BLaER1 treated with 17β-estradiol and CSF1 and Interleukin-3, amounts not matched to agents 10 nM and 100 nM (cell line): ENCODE data around the gene CRELD2.

ENCODE experiments used
- H3K27ac ChIP-seq, 11 experiments: shearing (Covaris generic); formaldehyde crosslinking; 2 replicates each; pipeline ENCODE4 v1.8.1; 2022
- H3K27me3 ChIP-seq, 11 experiments: shearing (Covaris generic); formaldehyde crosslinking; 2 replicates each; pipeline ENCODE4 v1.8.1; 2022
- H3K36me3 ChIP-seq, 11 experiments: shearing (Covaris generic); formaldehyde crosslinking; 2 replicates each; pipeline ENCODE4 v1.8.1; 2022
- H3K4me1 ChIP-seq, 10 experiments: shearing (Covaris generic); formaldehyde crosslinking; 2 replicates each; pipeline ENCODE4 v1.8.1; 2022
- H3K4me2 ChIP-seq, 11 experiments: shearing (Covaris generic); formaldehyde crosslinking; 2 replicates each; pipeline ENCODE4 v1.8.1; 2022
- H3K4me3 ChIP-seq, 10 experiments: shearing (Covaris generic); formaldehyde crosslinking; 2 replicates each; pipeline ENCODE4 v1.8.1; 2022
- H3K9ac ChIP-seq, 11 experiments: shearing (Covaris generic); formaldehyde crosslinking; 2 replicates each; pipeline ENCODE4 v1.8.1; 2022
- H3K9me3 ChIP-seq, 11 experiments: shearing (Covaris generic); formaldehyde crosslinking; replicated peaks in 1 of 11; 2 replicates each; pipeline ENCODE4 v1.8.1; 2022
- H4K20me1 ChIP-seq, 11 experiments: shearing (Covaris generic); formaldehyde crosslinking; 2 replicates each; pipeline ENCODE4 v1.8.1; 2022
- Cebpa-rat ChIP-seq, 11 experiments: shearing (Covaris generic); IDR thresholded peaks; 2 replicates each; pipeline ENCODE4 v1.8.1; 2022

CRELD2 gene

DNA sequence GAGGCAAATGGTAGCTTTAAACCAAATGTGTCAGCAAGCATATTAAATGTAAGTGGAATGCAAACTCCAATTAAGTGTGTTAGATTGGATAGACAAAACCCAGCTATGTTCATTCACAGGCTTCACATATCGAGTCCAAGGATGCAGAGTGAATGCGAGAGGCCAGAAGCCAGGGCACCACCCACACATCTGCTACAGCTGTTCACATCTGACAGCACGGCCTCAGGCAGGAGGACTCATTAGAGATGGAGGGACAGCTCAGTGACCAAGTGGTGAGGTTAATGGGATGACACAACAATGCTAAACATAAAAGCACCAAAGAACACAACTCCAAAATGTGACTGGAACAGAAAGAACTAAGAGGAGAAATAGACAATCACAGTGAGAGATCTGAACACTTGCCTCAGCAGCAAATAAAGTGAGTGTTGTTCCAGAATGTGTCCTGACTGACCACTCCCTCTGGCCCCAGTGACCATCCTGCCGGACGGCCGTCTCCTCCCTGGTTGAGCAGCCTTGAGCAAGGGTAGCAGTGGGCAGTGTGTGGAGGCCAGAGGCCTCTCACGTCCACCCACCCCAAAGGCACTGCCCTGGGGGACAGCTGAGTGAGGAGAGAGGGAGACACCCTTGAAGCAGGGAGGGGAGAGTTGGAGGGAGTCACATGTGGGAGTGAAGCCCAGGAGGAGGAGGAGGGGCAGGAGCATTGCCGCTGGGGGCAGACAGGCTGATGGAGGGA is 23.9 kb upstream of the CRELD2 start:
- Histone ChIP-seq H3K36me3 (peaks cover 48 to 97% (median 81%) of the 10 kb centered on the region in 11 experiments), H3K4me3 (no peak overlapping the region), H3K4me1 (no peaks in the 10 kb centered on the region), H4K20me1 (peaks cover 4 to 95% (median 41%) of the 10 kb centered on the region in 11 experiments; a peak in 19 of 22 replicates), H3K4me2 (no peak overlapping the region), H3K9me3 (peaks cover 16 to 41% (median 24%) of the 10 kb centered on the region in 11 experiments), H3K9ac (no peak overlapping the region), H3K27me3 (no peaks in the 10 kb centered on the region), H3K27ac (no peak overlapping the region)
- no peak for TF ChIP-seq Cebpa-rat (IDR thresholded peaks at IDR 0.05)

DNA sequence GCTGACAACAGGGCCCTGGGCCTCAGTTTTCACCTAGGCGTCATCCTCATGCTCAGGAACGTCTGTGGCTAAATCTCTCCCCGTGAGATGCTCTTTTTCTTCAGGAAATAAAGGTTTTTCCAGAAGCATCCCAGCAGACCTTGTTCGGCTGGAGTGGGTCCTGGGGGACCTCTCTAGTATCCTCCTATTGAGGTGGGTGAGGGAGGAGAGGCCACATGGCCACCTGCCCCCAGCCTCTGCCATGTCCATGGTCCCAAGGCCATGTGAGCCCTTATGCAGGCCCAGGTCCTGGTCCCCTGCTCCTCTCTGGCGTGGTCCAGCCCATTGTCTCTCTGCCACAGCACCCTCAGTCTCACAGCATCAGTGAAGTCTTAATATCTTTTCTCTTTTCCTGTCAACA is 22.2 kb upstream of the CRELD2 start:
- Histone ChIP-seq H3K9me3 (peaks cover 0 to 24% (median 7%) of the 10 kb centered on the region in 11 experiments; a peak in 14 of 22 replicates), H3K27me3 (no peaks in the 10 kb centered on the region), H3K4me1 (no peaks in the 10 kb centered on the region), H3K4me3 (no peak overlapping the region), H3K36me3 (peaks cover 43 to 97% (median 81%) of the 10 kb centered on the region in 11 experiments), H3K27ac (no peak overlapping the region), H4K20me1 (peaks cover 4 to 95% (median 53%) of the 10 kb centered on the region in 11 experiments; a peak in 20 of 22 replicates), H3K9ac (no peak overlapping the region), H3K4me2 (no peak overlapping the region)
- TF ChIP-seq Cebpa-rat (IDR thresholded peaks at IDR 0.05): no peak

DNA sequence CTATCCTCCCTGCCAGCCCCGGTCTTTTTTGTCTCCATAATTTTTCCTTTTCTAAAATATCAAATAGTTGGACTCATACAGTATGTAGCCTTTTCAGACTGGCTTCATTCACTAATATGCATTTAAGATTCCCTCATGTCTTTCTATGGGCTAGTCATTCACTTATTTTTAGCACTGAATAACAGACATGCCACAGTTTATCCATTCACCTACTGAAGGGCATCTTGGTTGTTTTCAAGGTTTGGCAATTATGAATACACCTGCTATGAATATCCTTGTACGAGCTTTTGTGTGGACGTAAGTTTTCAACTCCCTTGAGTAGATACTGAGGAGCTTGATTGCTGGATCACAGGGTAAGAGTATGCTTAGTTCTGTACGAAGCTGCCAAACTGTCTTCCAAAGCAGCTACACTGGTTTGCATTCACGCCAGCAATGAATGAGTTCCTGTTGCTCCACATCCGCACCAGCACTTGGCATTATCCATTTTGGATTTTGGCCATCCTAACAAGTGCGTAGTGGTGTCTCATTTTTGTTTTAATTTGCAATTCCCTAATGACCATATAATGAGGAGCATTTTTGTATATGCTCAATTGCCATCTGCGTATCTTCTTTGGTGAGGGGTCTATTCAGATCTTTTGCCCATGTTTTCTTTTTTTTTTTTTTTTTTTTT is 21.3 kb upstream of the CRELD2 start:
- no peaks in the 10 kb centered on the region for H3K27me3 ChIP-seq
- peaks cover 4 to 95% (median 59%) of the 10 kb centered on the region in 11 experiments; a peak in 20 of 22 replicates for H4K20me1 ChIP-seq
- H3K36me3 ChIP-seq: peaks cover 44 to 97% (median 81%) of the 10 kb centered on the region in 11 experiments
- H3K9ac ChIP-seq: no peak overlapping the region
- no peak overlapping the region for H3K27ac ChIP-seq
- no peak overlapping the region for H3K4me3 ChIP-seq
- TF ChIP-seq Cebpa-rat (IDR thresholded peaks at IDR 0.05): no peak
- no peaks in the 10 kb centered on the region for H3K4me1 ChIP-seq
- H3K4me2 ChIP-seq: no peak overlapping the region
- peaks cover 0 to 32% (median 10%) of the 10 kb centered on the region in 11 experiments; a peak in 15 of 22 replicates for H3K9me3 ChIP-seq

DNA sequence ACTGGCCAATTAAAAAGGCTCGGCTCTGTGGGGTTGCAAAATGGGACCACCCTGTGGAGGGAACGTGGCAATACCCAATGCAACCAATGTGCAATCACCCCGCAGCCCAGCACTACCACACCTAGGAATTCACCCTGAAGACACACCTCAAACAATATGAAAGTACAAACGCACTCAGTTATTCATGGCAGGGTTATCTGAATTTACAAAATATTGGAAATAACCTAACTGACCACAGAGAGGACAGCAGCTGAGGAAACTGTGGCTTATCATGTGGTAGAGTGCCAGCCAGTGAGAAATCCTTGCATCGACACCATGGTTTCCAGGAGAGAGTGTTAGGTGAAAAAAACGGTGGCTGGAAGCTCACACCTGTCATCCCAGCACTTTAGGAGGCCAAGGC is 18.9 kb upstream of the CRELD2 start:
- H4K20me1 ChIP-seq: peaks cover 0 to 97% (median 65%) of the 10 kb centered on the region in 11 experiments; a peak in 20 of 22 replicates
- H3K4me1 ChIP-seq: no peaks in the 10 kb centered on the region
- no peak overlapping the region for H3K27ac ChIP-seq
- H3K4me2 ChIP-seq: no peak overlapping the region
- H3K4me3 ChIP-seq: no peak overlapping the region
- H3K9me3 ChIP-seq: peaks cover 0 to 18% (median 3%) of the 10 kb centered on the region in 11 experiments; a peak in 15 of 22 replicates
- H3K27me3 ChIP-seq: no peaks in the 10 kb centered on the region
- H3K9ac ChIP-seq: no peak overlapping the region
- no peak for TF ChIP-seq Cebpa-rat (IDR thresholded peaks at IDR 0.05)
- peaks cover 42 to 97% (median 77%) of the 10 kb centered on the region in 11 experiments for H3K36me3 ChIP-seq

DNA sequence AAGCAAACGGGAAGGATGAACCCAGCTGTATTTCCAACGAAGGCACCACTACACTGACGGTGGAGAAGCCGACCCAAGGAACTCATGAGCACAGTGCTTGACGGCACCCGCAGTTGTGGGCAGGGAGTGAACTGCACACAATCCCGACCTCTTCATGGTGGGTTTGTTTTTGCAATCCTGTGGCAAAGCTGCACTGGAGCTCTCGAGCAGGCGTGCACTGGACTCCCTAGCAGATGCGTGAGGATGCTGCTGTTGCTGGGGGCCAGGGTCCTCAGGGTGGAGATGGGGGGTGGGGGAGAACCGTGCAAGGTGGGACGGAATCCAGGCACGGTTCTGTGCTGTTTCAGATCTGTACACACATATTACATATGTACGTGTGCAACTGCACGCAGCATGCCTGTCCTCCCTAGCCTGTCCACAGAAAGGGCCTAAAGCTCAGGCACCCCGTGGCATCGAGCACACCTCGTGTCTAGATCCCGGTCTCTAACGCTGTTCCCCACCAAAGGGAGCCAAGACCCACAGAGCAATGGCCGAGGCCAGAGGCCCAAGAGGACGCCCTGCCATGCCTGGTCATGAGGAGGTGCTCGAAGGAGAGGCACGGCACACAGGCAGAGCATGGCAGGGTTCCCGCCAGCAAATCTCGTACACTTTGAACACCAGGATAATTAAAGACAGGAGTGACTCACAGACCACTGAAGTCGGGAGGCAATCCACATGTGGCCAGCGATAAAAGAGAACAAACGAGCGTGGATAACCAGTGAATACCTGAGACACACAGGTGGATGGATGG is 17.8 kb upstream of the CRELD2 start:
- peaks cover 2 to 96% (median 63%) of the 10 kb centered on the region in 11 experiments; a peak in 21 of 22 replicates for H4K20me1 ChIP-seq
- no peak overlapping the region for H3K27ac ChIP-seq
- TF ChIP-seq Cebpa-rat (IDR thresholded peaks at IDR 0.05): no peak
- H3K4me3 ChIP-seq: no peak overlapping the region
- H3K9me3 ChIP-seq: peaks cover 0 to 18% (median 0%) of the 10 kb centered on the region in 11 experiments; a peak in 9 of 22 replicates
- H3K4me2 ChIP-seq: no peak overlapping the region
- H3K27me3 ChIP-seq: no peaks in the 10 kb centered on the region
- peaks cover 44 to 99% (median 82%) of the 10 kb centered on the region in 11 experiments for H3K36me3 ChIP-seq
- no peaks in the 10 kb centered on the region for H3K4me1 ChIP-seq
- H3K9ac ChIP-seq: no peak overlapping the region

DNA sequence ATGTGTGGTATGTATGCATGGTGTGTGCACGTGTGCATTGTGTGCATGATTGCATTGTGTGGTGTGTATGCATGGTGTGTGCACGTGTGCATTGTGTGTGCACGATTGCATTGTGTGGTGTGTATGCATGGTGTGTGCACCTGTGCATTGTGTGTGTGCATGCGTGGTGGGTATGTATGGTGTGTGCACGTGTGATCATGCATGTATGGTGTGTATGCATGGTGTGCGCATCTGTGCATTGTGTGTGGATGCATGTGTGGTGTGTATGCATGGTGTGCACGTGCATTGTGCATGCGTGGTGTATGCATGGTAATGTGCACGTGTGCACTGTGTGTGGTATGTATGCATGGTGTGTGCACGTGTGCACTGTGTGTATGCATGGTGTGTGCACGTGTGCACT is 17.0 kb upstream of the CRELD2 start:
- no peak for TF ChIP-seq Cebpa-rat (IDR thresholded peaks at IDR 0.05)
- H3K4me2 ChIP-seq: no peak overlapping the region
- H3K9me3 ChIP-seq: peaks cover 0 to 18% (median 0%) of the 10 kb centered on the region in 11 experiments; a peak in 9 of 22 replicates
- no peaks in the 10 kb centered on the region for H3K27me3 ChIP-seq
- H3K9ac ChIP-seq: no peak overlapping the region
- no peak overlapping the region for H3K27ac ChIP-seq
- peaks cover 10 to 96% (median 63%) of the 10 kb centered on the region in 11 experiments; a peak in 20 of 22 replicates for H4K20me1 ChIP-seq
- peaks cover 52 to 98% (median 85%) of the 10 kb centered on the region in 11 experiments for H3K36me3 ChIP-seq
- no peaks in the 10 kb centered on the region for H3K4me1 ChIP-seq
- no peak overlapping the region for H3K4me3 ChIP-seq

DNA sequence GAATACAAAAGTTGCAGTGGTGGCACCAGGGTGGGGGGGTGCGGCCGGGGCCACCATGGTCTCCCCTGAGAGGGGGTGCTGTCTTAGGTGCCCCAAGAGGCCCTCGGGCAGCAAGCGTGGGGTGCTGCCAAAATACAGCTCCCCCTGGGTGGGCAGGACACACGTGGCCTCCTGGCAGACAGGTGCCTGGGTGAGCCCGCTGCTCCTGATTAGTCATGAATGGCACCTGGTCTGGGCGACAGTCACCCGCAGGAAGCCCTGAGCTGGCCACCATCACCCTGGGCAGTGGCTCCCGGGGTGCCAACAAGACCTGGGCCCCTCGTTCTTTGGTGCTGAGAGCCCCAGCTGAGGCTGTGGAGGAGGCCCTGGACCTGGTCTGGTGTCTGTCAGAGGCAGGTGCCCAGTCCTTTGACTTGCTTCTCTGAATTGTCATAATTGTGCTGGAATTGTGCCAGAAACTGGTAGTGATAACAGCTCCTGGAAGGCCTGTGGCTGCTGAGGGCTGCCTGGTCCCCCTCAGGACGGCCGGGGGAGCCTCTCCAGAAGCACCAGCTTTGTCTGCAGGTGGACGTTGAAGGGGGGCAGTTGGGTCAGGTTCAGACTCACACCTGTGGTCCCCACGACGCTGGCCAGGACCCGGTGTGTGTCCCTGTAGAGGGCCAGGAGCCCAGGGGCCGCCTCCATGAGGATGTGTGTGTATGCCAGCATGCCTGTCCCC is 15.0 kb upstream of the CRELD2 start:
- H3K36me3 ChIP-seq: peaks cover 61 to 95% (median 88%) of the 10 kb centered on the region in 11 experiments
- H3K4me2 ChIP-seq: no peak overlapping the region
- H4K20me1 ChIP-seq: peaks cover 13 to 93% (median 66%) of the 10 kb centered on the region in 11 experiments; a peak in 21 of 22 replicates
- H3K27ac ChIP-seq: no peak overlapping the region
- no peak overlapping the region for H3K4me3 ChIP-seq
- peaks cover 0 to 18% (median 0%) of the 10 kb centered on the region in 11 experiments; a peak in 9 of 22 replicates for H3K9me3 ChIP-seq
- no peak overlapping the region for H3K9ac ChIP-seq
- H3K4me1 ChIP-seq: no peaks in the 10 kb centered on the region
- H3K27me3 ChIP-seq: no peaks in the 10 kb centered on the region
- TF ChIP-seq Cebpa-rat (IDR thresholded peaks at IDR 0.05): no peak

DNA sequence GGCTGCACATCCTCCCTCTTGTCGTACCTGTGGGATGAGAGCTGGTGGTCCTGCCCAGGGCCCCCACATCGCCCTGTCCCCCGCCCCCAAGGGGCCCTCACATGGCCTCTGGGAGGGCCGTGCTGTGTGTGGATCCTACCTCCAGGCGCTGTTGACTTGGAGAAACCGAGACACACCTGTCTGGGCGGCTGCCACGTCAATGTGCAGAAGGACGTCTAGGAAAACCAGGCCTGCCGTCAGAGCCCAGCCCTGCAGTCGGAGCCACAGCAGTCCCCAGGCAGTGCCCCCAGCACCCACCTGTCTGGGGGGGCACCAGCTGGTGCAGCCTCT is 14.4 kb upstream of the CRELD2 start:
- peaks cover 0 to 18% (median 0%) of the 10 kb centered on the region in 11 experiments; a peak in 9 of 22 replicates for H3K9me3 ChIP-seq
- no peaks in the 10 kb centered on the region for H3K27me3 ChIP-seq
- H3K4me1 ChIP-seq: no peaks in the 10 kb centered on the region
- peaks cover 13 to 88% (median 66%) of the 10 kb centered on the region in 11 experiments; a peak in 21 of 22 replicates for H4K20me1 ChIP-seq
- no peak overlapping the region for H3K9ac ChIP-seq
- no peak for TF ChIP-seq Cebpa-rat (IDR thresholded peaks at IDR 0.05)
- no peak overlapping the region for H3K4me3 ChIP-seq
- no peak overlapping the region for H3K27ac ChIP-seq
- peaks cover 58 to 96% (median 87%) of the 10 kb centered on the region in 11 experiments for H3K36me3 ChIP-seq
- H3K4me2 ChIP-seq: no peak overlapping the region
